ENCODE measurements around the gene CREB3L2.

- TF ChIP-seq CTCF (conservative IDR thresholded peaks at IDR 0.05; ENCODE audit: low read length) (no peak), EZH2phosphoT487 (IDR thresholded peaks at IDR 0.05; ENCODE audit: borderline replicate concordance, low read depth, low read length) (no peak)
Measured at GRCh38 chr7:137974766-137975165, 27.1 kb downstream of the CREB3L2 start.

All from OCI-LY7 (cell line).